Liver (tissue), 9 donors: ENCODE results near the gene RAX. TPM values are rescaled to one million over a fixed set of nuclear protein-coding genes. Genes with fewer than 3 reads are reported as not detected.

Source experiments
- DNase-seq: peaks from one replicate; pipeline ENCODE4 v3.0.0-alpha.2; 2017; ENCODE audit warnings: low spot score
- H3K27ac ChIP-seq, 2 donors: one replicate each; pipeline ENCODE4 v1.7.0; 2013; ENCODE audit warnings: inconsistent platforms in 2 of 2, low read length in 2 of 2, control low read depth in 1 of 2, low read depth in 1 of 2, mild to moderate bottlenecking in 1 of 2
- H3K27me3 ChIP-seq, 4 donors: one replicate each; pipeline versions ENCODE4 v1.6.1 to v1.7.0; 2013; ENCODE audit warnings: low read length in 3 of 4, inconsistent platforms in 1 of 4, mild to moderate bottlenecking in 1 of 4, moderate library complexity in 1 of 4; ENCODE audit not compliant: control insufficient read depth in 4 of 4, insufficient read depth in 4 of 4
- H3K36me3 ChIP-seq, 4 donors: one replicate each; pipeline versions ENCODE4 v1.6.1 to v1.7.0; 2013; ENCODE audit warnings: low read length in 3 of 4, mild to moderate bottlenecking in 3 of 4, low read depth in 1 of 4, moderate library complexity in 1 of 4; ENCODE audit not compliant: control insufficient read depth in 4 of 4, insufficient read depth in 3 of 4
- H3K4me1 ChIP-seq, 4 donors: one replicate each; pipeline versions ENCODE4 v1.6.1 to v1.7.0; 2013; ENCODE audit warnings: low read length in 3 of 4, mild to moderate bottlenecking in 3 of 4, moderate library complexity in 1 of 4; ENCODE audit not compliant: control insufficient read depth in 4 of 4, insufficient read depth in 4 of 4
- H3K4me3 ChIP-seq, 3 donors: one replicate each; pipeline versions ENCODE4 v1.6.1 to v1.7.0; 2013; ENCODE audit warnings: low read length in 3 of 3, control low read depth in 1 of 3, low read depth in 1 of 3, mild to moderate bottlenecking in 1 of 3
- H3K9ac ChIP-seq, 2 donors: one replicate each; pipeline ENCODE4 v1.7.0; 2013; ENCODE audit warnings: low read length in 2 of 2, mild to moderate bottlenecking in 2 of 2, moderate library complexity in 2 of 2, control low read depth in 1 of 2, low read depth in 1 of 2
- H3K9me3 ChIP-seq, 4 donors: one replicate each; pipeline versions ENCODE4 v1.6.1 to v1.7.0; 2013; ENCODE audit warnings: low read length in 3 of 4; ENCODE audit not compliant: control insufficient read depth in 4 of 4
- FOXA2 ChIP-seq: IDR thresholded peaks from 2 replicates; pipeline ENCODE4 v1.6.1; 2016; ENCODE audit warnings: antibody characterized with exemption
- GABPA ChIP-seq, 2 donors: IDR thresholded peaks in 1 of 2; conservative IDR thresholded peaks in 1 of 2; 2 replicates each; pipeline ENCODE4 v1.6.1; 2016; ENCODE audit warnings: antibody characterized with exemption in 2 of 2, mild to moderate bottlenecking in 1 of 2, moderate library complexity in 1 of 2
- HNF4A ChIP-seq, 2 donors: conservative IDR thresholded peaks; 2 replicates each; pipeline ENCODE4 v1.6.1; 2016; ENCODE audit warnings: antibody characterized with exemption in 2 of 2, mild to moderate bottlenecking in 2 of 2
- HNF4G ChIP-seq: IDR thresholded peaks from 2 replicates; pipeline ENCODE4 v1.6.1; 2016; ENCODE audit warnings: antibody characterized with exemption
- JUND ChIP-seq, 2 donors: IDR thresholded peaks; 2 replicates each; pipeline ENCODE4 v1.6.1; 2016; ENCODE audit warnings: antibody characterized with exemption in 2 of 2
- NR2F2 ChIP-seq: IDR thresholded peaks from 2 replicates; pipeline ENCODE4 v1.6.1; 2016; ENCODE audit warnings: antibody characterized with exemption
- REST ChIP-seq: IDR thresholded peaks from 2 replicates; pipeline ENCODE4 v1.6.1; 2016; ENCODE audit warnings: antibody characterized with exemption, mild to moderate bottlenecking
- RXRA ChIP-seq, 2 donors: IDR thresholded peaks; 2 replicates each; pipeline ENCODE4 v1.6.1; 2017 to 2018; ENCODE audit warnings: antibody characterized with exemption in 2 of 2, mild to moderate bottlenecking in 1 of 2
- SP1 ChIP-seq: IDR thresholded peaks from 2 replicates; pipeline ENCODE4 v1.6.1; 2018; ENCODE audit warnings: antibody characterized with exemption, mild to moderate bottlenecking
- TAF1 ChIP-seq: conservative IDR thresholded peaks from 2 replicates; pipeline ENCODE4 v1.6.1; 2016; ENCODE audit warnings: antibody characterized with exemption, mild to moderate bottlenecking
- ZBTB33 ChIP-seq: IDR thresholded peaks from 2 replicates; pipeline ENCODE4 v1.6.1; 2016; ENCODE audit warnings: antibody characterized with exemption
- WGBS: extraction: QIAGEN DNeasy Blood & Tissue Kit; methylation state at CpG from one replicate; pipeline ENCODE4 v1.1.7; 2013; 5-methylcytosine and 5-hydroxymethylcytosine counted together
- polyA plus RNA-seq, 2 donors: library from polyadenylated mRNA; stranded (reverse) in 1 of 2; unstranded in 1 of 2; fragments of 200-250 nt in 1 of 2; fragments of >200 nt in 1 of 2; fragmentation: Nextera tagmentation in 1 of 2; extraction: Ambion mirVana in 1 of 2; gene quantifications; one replicate each; pipeline versions ENCODE4 v1.2.1 to v1.2.3, GENCODE V29; 2013 to 2015
- total RNA-seq, 2 donors: library from RNA; depleted of rRNA; stranded (reverse); fragments of >200 nt; gene quantifications; one replicate each; pipeline ENCODE4 v1.2.3, GENCODE V29; 2014
- TF ChIP-seq, protein P1 (sequence below): IDR thresholded peaks from 2 replicates; pipeline ENCODE4 v1.6.1; 2016; ENCODE audit warnings: antibody characterized with exemption
- TF ChIP-seq, protein P2 (sequence below): fragments of 150-350 bp; IDR thresholded peaks from 2 replicates; pipeline ENCODE4 v1.5.1; 2017; ENCODE audit warnings: improper control_type of control experiment, low read depth, low read length; ENCODE audit not compliant: missing input control
- donor health status: healthy.
- donor health status: healthy.
- donor health status: healthy.
- donor health status: healthy.
- donor health status: healthy.

RAX gene
- total and polyA plus RNA-seq, 4 donors, result not detected

- Histone ChIP-seq H3K9ac (no peak overlapping the region), H3K4me1 (no peaks in the 10 kb centered on the region), H3K9me3 (no peaks in the 10 kb centered on the region), H3K27ac (no peak overlapping the region), H3K27me3 (peaks cover 0 to 2% (median 0%) of the 10 kb centered on the region in 4 donors), H3K36me3 (no peaks in the 10 kb centered on the region), H3K4me3 (no peak overlapping the region)
- TF ChIP-seq SP1 (no peak), ZBTB33 (no peak), REST (no peak), RXRA (IDR thresholded peaks at IDR 0.05) (no peak), NR2F2 (no peak), TAF1 (no peak)
- TF ChIP-seq, protein P1, sequence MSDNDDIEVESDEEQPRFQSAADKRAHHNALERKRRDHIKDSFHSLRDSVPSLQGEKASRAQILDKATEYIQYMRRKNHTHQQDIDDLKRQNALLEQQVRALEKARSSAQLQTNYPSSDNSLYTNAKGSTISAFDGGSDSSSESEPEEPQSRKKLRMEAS, result no peak
- TF ChIP-seq, protein P2, sequence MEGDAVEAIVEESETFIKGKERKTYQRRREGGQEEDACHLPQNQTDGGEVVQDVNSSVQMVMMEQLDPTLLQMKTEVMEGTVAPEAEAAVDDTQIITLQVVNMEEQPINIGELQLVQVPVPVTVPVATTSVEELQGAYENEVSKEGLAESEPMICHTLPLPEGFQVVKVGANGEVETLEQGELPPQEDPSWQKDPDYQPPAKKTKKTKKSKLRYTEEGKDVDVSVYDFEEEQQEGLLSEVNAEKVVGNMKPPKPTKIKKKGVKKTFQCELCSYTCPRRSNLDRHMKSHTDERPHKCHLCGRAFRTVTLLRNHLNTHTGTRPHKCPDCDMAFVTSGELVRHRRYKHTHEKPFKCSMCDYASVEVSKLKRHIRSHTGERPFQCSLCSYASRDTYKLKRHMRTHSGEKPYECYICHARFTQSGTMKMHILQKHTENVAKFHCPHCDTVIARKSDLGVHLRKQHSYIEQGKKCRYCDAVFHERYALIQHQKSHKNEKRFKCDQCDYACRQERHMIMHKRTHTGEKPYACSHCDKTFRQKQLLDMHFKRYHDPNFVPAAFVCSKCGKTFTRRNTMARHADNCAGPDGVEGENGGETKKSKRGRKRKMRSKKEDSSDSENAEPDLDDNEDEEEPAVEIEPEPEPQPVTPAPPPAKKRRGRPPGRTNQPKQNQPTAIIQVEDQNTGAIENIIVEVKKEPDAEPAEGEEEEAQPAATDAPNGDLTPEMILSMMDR, result no peak
- 78% methylated on average over 2 of the region's 2 CpGs for WGBS
- DNase-seq, result no peak
Measured at GRCh38 chr18:59229191-59229590, 44.1 kb downstream of the RAX start.

DNA sequence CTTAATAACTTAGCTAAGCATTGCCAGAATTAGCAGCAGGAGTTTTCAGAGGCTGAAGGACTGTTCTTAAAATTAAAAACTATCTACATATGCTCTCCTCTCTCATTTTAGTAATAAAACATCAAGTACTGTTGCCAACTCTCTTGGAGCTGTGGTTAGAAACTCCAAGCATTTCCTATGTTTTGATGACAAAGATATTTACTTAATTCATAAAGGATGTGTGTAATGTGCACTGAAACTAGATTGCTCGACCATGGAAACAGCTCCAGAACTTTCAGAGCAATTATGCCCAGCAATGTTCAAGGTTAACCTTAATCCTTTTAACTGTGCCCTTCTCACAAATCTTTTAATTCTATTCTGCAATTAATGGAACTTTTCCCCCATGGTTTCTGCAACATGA is 44.9 kb downstream of the RAX start:
- Histone ChIP-seq H3K9me3 (no peaks in the 10 kb centered on the region), H3K27me3 (peaks cover 0 to 2% (median 0%) of the 10 kb centered on the region in 4 donors), H3K4me1 (no peaks in the 10 kb centered on the region), H3K36me3 (no peaks in the 10 kb centered on the region), H3K27ac (no peak overlapping the region), H3K4me3 (no peak overlapping the region), H3K9ac (no peak overlapping the region)
- TF ChIP-seq HNF4G (no peak), FOXA2 (no peak), JUND (IDR thresholded peaks at IDR 0.05) (no peak), TAF1 (no peak), HNF4A (conservative IDR thresholded peaks at IDR 0.05) (no peak), GABPA (IDR thresholded peaks at IDR 0.05 in 1 of 2, conservative IDR thresholded peaks at IDR 0.05 in 1 of 2) (no peak), NR2F2 (no peak)
- TF ChIP-seq, protein P1, result no peak
- DNase-seq, result no peak
- 52% methylated on average over 1 of the region's 1 CpG for WGBS
